Transverse colon (tissue), 3 donors: ENCODE data around the gene CHID1.

ENCODE experiments used
- CTCF ChIP-seq, 5 experiments: fragments of 200-600 bp in 3 of 5; fragments of 450-650 bp in 2 of 5; sonication (generic) in 3 of 5; IDR thresholded peaks; 1 replicate in 2 of 5; 2 replicates in 3 of 5; pipeline ENCODE4 v1.5.1; 2016 to 2017; ENCODE audit warnings: antibody characterized with exemption in 5 of 5, inconsistent platforms in 3 of 5, mild to moderate bottlenecking in 2 of 5, moderate library complexity in 1 of 5
- POLR2A ChIP-seq: fragments of 450-650 bp; IDR thresholded peaks from one replicate; pipeline ENCODE4 v1.6.1; 2016; ENCODE audit warnings: antibody characterized with exemption, mild to moderate bottlenecking, moderate library complexity

GRCh38 chr11:839280-839623, 71.4 kb downstream of the CHID1 start:
- no peak for TF ChIP-seq POLR2A
- TF ChIP-seq CTCF (IDR thresholded peaks at IDR 0.05) = no peak
